Type B pancreatic cell (in vitro differentiated cells): ENCODE data around the gene OGFOD3. TPM values are rescaled to one million over a fixed set of nuclear protein-coding genes. Genes with fewer than 3 reads are reported as not detected.
A peak's percentile ranks its signal among the peaks of the same experiment; 100 is the strongest.

Experiments used
- DNase-seq: peaks from one replicate; pipeline ENCODE4 v3.0.0; 2021; ENCODE audit warnings: mixed read lengths; ENCODE audit not compliant: unreplicated experiment; ENCODE audit errors: extremely low spot score
- H3K27ac Mint-ChIP-seq: 2 replicates; pipeline ENCODE4 v1.8.0; 2021; ENCODE audit warnings: mild to moderate bottlenecking, mixed read lengths
- H3K27me3 Mint-ChIP-seq: 2 replicates; pipeline ENCODE4 v1.8.0; 2021; ENCODE audit warnings: mixed read lengths
- H3K36me3 Mint-ChIP-seq: 2 replicates; pipeline ENCODE4 v1.8.0; 2021; ENCODE audit warnings: mixed read lengths
- H3K4me1 Mint-ChIP-seq: one replicate; pipeline ENCODE4 v1.8.0; 2021; ENCODE audit warnings: mixed read lengths; ENCODE audit not compliant: unreplicated experiment
- H3K4me3 Mint-ChIP-seq: 2 replicates; pipeline ENCODE4 v1.8.0; 2021; ENCODE audit warnings: mild to moderate bottlenecking, mixed read lengths
- H3K9me3 Mint-ChIP-seq: 2 replicates; pipeline ENCODE4 v1.8.0; 2021; ENCODE audit warnings: mixed read lengths
- CTCF ChIP-seq: fragments of 200-600 bp; sonication (generic); conservative IDR thresholded peaks from 2 replicates; pipeline ENCODE4 v1.5.0; 2021; ENCODE audit warnings: antibody characterized with exemption, mild to moderate bottlenecking
- total RNA-seq: library from RNA; stranded (reverse); gene quantifications from 2 replicates; pipeline ENCODE4 v1.2.1, GENCODE V29; 2021; ENCODE audit warnings: low replicate concordance

The OGFOD3 gene
- total RNA-seq, 1 donor from 2014 or later: 31.6 TPM

GRCh38 chr17:82344175-82344907 lies 74.0 kb downstream of the OGFOD3 start:
- H3K27ac Mint-ChIP-seq: no peak overlapping the region

GRCh38 chr17:82343560-82343959 lies 74.8 kb downstream of the OGFOD3 start:
- Mint-ChIP-seq H3K36me3 (no peaks in the 10 kb centered on the region), H3K9me3 (no peaks in the 10 kb centered on the region), H3K27ac (peak overlapping the region; percentile 36), H3K4me3 (no peak overlapping the region), H3K27me3 (peaks cover 4% of the 10 kb centered on the region), H3K4me1 (peaks cover 31% of the 10 kb centered on the region)
- no peak for DNase-seq
- TF ChIP-seq CTCF: no peak

More at GRCh38 chr17:82344175-82344907, 74.0 kb downstream of the OGFOD3 start:
- H3K4me3 Mint-ChIP-seq: no peak overlapping the region
- no peak for TF ChIP-seq CTCF
- peaks cover 31% of the 10 kb centered on the region for H3K4me1 Mint-ChIP-seq
- no peaks in the 10 kb centered on the region for H3K9me3 Mint-ChIP-seq
- H3K36me3 Mint-ChIP-seq: no peaks in the 10 kb centered on the region
- no peak for DNase-seq
- peaks cover 3% of the 10 kb centered on the region for H3K27me3 Mint-ChIP-seq

- H3K36me3 Mint-ChIP-seq: no peaks in the 10 kb centered on the region
- DNase-seq: no peak
- H3K27ac Mint-ChIP-seq: no peak overlapping the region
- H3K4me3 Mint-ChIP-seq: no peak overlapping the region
- no peaks in the 10 kb centered on the region for H3K9me3 Mint-ChIP-seq
- H3K4me1 Mint-ChIP-seq: peaks cover 33% of the 10 kb centered on the region
- peaks cover 4% of the 10 kb centered on the region for H3K27me3 Mint-ChIP-seq
- no peak for TF ChIP-seq CTCF
These were observed 75.9 kb downstream of the OGFOD3 start for GRCh38 chr17:82342361-82343079.

- H3K9me3 Mint-ChIP-seq: no peaks in the 10 kb centered on the region
- H3K27me3 Mint-ChIP-seq: peaks cover 9% of the 10 kb centered on the region
These were observed 78.5 kb downstream of the OGFOD3 start for GRCh38 chr17:82339634-82340580.

More at GRCh38 chr17:82339634-82340580, 78.5 kb downstream of the OGFOD3 start:
- no peak for TF ChIP-seq CTCF
- Mint-ChIP-seq H3K4me3 (peak overlapping the region; percentile 77), H3K36me3 (no peaks in the 10 kb centered on the region), H3K27ac (peak overlapping the region; percentile 79), H3K4me1 (peaks cover 41% of the 10 kb centered on the region)
- DNase-seq: no peak

Other genes starting within 250 kb of the OGFOD3 start
- gene CCDC57, start 205.7 kb downstream of the OGFOD3 start, total RNA-seq: 33.5 and 58.7 TPM in 2 replicates
- gene SLC16A3, start 189.5 kb downstream of the OGFOD3 start, total RNA-seq: 27.8 and 29.8 TPM in 2 replicates
- 176 and 184 TPM in 2 replicates for gene CSNK1D, start 144.9 kb downstream of the OGFOD3 start, total RNA-seq
- 1.4 and 1.6 TPM in 2 replicates for gene CD7, start 101.0 kb downstream of the OGFOD3 start, total RNA-seq
- gene SECTM1, start 84.8 kb downstream of the OGFOD3 start, total RNA-seq: 13.2 and 17.7 TPM in 2 replicates
- 0.14 TPM in 1 of 2 replicates, not detected in the other for gene TEX19, start 59.3 kb downstream of the OGFOD3 start, total RNA-seq
- gene UTS2R, start 46.8 kb downstream of the OGFOD3 start, total RNA-seq: 0.21 and 0.97 TPM in 2 replicates
- 47.5 and 49.7 TPM in 2 replicates for gene HEXD, start 239 bp downstream of the OGFOD3 start, total RNA-seq
- gene CYBC1, start 32.2 kb upstream of the OGFOD3 start, total RNA-seq: 51.1 and 78.1 TPM in 2 replicates
- 75.4 and 111 TPM in 2 replicates for gene NARF, start 40.2 kb upstream of the OGFOD3 start, total RNA-seq
- gene FOXK2, start 101.1 kb upstream of the OGFOD3 start, total RNA-seq: 59.5 and 75.5 TPM in 2 replicates
- gene WDR45B, start 229.9 kb upstream of the OGFOD3 start, total RNA-seq: 74.0 and 100 TPM in 2 replicates